NCI-H460 (cell line): ENCODE data around the gene NT5M. TPM values are rescaled to one million over a fixed set of nuclear protein-coding genes. Genes with fewer than 3 reads are reported as not detected.

Experiments used
- DNase-seq: peaks from one replicate; pipeline ENCODE4 v3.0.0-alpha.2; 2016; ENCODE audit warnings: low read depth; ENCODE audit errors: extremely low read depth
- total RNA-seq: library from RNA; depleted of rRNA; stranded (reverse); fragments of >200 nt; shearing (Covaris generic); gene quantifications from 2 replicates; pipeline ENCODE4 v1.2.3, GENCODE V29; 2014

NT5M gene
- total RNA-seq, 1 experiment from 2014 or later, result 12.5 TPM

DNA sequence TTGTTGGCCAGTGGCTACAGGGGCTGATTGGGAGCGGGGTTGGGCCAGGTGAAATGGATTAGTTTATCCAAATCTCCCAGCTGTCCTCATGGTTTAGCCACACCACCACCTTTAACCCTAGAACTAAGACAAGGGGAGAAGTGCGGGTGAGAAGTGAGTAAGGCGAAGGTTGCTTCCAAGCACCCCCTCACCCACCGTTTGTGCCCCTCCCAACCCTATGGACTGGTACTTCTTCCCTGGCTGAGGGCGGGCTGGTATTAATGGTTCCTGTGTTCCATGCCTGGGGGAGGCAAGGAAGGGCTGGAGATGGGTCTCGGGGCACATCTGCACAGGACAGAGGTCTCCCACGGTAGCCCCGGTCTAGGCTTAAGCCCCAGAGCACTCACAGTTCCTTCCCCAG is 25.1 kb downstream of the NT5M start:
- DNase-seq, result no peak

DNA sequence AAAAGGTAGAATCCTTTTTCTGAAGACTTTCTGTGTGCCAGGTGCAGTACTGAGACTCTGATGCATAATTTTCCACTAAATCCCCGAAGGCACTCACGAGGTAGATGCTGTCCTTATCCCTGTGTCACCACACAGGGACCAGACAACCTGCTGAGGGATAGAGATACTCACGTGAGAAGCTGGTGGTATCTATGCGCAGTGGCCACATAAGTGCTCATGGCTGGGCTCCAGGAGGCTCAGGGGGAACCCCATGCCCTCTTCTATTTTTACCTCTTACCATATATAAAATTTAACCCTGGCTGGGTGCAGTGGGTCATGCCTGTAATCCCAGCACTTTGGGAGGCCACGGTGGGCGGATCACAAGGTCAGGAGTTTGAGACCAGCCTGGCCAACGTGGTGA is 38.3 kb downstream of the NT5M start:
- no peak for DNase-seq

DNA sequence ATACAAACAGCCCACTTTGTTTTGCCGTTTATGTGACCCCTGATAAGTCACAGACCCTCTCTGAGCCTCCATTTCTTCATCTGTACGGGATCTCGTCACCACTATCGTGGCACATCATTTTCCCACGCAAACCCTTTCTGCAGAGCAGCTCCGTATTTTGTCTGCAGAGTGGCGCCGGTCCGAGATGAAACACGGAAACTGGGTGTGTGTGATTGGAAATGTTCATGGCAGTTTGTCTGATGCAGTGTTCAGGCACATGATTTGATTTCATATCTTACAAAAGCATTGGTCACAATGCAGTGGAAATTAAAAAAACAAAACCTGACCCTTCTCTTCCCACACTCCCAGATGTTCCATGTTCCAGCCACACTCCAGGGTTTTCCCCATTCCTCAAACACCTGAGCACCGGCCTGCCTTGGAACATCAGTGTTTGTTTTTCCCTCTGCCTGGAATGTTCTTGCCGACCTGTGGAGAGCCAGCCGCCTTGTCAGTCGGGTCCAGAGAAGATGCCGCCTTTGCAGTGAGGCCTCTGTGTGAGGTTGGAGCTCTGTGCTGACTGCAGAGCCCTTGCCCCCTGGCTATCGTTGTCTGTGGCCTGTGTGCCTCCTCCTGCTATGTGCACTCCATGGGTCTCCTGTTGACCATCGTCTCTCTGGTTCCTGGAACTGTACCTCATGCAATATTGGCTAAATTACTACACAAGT is 39.2 kb downstream of the NT5M start:
- DNase-seq, result no peak

DNA sequence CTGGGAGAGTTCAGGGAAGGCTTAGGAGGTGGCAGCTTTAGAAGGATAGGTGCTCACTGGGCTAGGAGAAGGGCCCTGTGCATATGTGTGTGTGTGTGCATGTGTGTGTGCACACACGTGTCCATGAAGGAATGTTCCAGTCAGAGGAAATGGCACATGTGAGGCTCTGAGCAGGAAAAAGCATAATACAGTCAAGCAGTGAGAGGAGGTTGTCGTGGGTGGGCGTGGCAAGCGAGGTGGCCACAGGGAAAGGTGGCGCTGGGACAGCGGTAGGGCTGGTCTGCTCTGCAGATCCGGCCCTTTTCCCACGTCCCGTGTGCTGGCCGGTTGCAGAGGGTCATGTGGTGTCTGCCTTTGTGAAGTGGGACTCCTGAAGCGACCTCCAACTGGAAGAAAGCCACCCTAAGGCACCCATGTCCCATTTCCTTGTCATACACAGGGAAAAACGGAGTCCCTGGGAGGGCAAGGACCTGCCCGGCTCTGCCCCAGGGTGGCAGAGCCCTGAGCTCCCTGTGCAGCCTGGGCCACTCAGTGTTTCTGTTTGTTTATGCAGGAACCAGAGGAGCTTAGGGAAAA is 40.1 kb downstream of the NT5M start:
- no peak for DNase-seq

DNA sequence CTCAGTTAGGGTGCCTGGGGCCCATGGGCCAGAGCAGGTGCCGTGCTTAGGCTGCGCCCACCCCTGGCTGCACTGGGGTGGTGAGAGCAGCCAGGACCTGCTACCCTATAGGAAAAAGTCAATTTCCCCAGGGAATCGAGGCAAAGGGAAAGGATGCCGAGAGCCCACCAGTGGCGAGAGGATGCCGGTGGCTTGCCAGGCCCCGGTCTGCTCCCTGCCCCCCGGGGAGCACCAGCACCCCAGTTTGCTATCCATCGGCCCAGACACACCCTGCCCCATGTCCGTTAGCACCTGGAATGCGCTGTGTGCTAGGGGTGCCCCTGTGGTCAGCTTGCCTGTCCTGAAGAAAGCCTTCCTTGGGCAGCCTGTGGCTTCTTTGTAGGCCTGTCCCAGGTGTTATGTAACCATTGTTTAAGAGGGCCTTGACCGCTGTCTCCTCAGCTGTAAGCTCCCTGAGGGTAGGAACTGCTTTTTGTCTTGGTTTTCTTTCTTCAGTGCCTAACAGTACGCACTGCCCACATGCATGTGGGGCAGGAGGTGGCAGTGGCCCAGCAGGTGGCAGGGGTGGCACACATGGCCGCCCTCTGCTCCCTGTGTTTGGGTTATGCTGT is 40.8 kb downstream of the NT5M start:
- no peak for DNase-seq

DNA sequence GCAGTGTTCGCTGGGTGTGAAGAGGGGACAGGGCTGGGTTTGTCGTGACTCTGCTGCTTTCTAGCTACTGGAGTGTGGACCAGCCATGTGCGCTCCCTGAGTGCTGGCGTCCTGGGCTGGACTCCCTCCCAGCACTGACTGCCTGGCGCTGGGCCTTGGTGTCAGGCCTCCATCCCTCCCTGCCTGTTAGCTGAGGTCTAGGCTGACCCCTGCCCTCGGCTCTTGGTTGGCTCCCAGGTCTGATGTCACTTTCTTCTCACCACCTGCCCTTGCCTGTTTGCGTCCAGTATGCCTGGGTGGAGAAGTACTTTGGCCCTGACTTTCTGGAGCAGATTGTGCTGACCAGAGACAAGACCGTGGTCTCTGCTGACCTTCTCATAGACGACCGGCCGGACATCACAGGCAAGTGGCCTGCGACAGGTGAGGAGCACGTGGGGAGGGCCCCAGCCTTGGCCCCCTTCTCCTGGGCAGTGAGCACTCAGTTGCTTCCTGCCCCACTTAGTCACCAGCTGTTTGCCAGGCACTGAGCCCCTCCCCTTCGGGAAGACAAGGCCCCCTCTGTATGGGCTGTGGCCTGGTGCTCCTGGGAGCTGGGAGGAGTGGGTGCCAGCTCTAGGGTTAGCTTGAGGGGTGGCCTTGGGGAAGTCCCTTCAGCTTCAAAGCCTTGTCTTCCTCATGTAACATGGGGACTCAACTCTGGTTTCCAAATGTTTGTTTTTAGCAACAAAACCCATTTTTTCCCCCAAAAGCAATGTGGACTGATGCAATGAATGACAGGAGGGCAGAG is 41.5 kb downstream of the NT5M start:
- DNase-seq, result no peak

DNA sequence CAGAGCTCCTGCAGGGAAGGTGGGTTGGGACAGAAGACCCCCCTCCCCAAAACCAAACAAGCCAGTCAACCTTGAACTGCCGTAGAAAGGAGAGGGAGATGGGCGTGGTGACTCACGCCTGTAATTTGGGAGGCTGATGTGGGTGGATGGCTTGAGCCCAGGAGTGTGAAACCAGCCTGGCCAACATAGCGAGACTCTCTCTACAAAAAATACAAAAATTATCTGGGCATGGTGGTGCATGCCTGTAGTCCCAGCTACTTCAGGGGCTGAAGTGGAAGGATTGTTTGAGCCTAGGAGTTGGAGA is 42.1 kb downstream of the NT5M start:
- no peak for DNase-seq

DNA sequence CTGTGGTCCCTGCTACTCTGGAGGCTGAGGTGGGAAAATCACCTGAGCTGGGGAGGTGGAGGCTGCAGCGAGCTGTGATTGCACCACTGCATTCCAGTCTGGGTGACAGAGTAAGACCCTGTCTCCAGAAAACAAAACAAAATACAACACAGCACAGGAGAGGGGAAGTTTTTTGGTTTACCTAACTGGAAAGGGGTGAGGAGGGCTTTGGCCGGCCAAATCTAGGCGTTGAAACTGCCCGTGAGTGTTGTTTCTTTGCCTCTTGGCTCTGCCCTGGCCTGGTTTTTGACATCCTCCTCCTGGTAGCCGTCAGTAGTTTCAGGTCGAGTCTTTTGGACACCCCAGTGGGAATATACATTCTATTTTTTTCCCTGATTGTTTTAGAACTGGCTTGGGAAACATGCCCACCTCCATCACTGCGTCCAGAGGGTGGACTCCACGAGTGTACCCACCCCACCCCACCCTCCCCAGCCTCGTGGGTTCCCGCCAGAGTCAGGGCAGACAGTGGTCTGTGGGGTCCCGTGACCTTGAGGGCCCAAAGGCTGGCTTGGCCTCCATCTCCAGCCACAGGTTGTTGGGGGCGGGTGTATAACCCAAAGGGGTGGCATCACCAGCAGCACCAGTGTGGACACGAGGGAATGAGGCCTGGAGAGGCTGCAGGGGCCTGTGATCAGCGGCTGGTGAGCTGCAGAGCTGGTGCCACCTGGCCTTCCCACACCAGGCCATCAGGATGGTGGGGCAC is 42.7 kb downstream of the NT5M start:
- DNase-seq, result no peak

DNA sequence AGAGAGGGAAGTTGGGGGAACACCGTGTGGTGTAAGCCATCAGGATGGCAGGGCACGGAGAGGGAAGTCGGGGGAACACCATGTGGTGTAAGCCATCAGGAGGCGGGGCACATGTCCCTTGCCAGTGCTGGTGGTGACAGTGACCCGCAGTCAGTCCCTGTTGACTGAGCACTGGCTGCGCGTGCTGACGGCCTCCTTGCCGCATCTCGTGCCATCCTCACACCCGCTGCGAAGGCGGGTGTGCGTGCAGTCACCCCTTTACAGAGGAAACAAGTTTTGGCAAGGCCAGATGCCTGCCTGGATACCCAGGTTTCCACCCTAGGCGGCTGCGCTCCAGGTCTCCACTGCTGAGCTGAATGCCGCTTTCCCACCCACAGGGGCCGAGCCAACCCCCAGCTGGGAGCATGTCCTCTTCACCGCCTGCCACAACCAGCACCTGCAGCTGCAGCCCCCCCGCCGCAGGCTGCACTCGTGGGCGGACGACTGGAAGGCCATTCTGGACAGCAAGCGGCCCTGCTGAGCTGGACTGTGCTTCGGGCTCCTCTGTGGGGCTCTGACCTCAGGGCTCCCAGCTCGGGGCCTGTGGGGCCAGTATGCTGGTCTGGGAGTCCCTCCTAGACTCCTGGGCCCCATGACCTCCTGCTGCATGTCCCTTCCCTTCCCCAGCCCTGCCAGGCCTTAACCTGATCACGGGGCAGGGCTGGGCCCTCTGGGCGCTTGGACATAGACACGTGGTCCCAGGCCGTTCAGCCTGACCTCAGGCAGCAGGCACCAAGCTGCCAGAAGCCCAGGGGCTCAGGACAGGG is 43.5 kb downstream of the NT5M start:
- no peak for DNase-seq

DNA sequence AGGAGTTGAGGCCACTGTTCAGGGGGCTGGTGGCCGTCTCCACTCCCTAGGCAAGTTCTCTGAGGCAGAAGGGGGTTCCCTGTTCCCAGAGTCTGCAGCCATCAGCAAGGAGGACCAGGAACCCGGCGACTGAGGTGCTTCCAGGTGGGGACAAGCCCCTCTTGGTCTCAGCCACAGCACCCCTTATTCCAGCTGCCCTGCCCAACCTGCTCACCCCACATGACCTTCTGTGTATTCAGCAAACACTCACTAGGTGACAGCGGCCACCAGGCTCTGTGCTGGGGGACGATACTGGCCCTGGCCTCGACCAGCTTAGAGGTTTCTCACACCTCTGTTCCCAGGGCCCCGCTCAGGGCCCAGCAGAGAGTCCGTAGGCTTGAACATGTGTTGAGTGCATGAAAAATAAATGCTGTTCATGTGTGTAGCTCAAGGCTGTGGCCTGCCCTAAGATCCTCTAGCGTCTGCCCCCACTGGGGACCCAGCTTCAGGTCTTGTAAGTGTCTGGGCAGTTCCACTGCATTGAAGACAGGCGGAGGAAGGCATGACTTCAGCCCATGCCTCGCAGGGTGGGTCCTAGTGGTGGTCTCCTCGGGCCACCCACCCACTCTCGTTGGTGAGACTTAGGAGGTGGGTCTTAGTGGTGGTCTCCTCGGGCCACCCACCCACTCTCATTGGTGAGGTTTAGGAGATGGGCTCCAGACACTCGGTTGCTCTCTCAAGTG is 44.2 kb downstream of the NT5M start:
- no peak for DNase-seq

DNA sequence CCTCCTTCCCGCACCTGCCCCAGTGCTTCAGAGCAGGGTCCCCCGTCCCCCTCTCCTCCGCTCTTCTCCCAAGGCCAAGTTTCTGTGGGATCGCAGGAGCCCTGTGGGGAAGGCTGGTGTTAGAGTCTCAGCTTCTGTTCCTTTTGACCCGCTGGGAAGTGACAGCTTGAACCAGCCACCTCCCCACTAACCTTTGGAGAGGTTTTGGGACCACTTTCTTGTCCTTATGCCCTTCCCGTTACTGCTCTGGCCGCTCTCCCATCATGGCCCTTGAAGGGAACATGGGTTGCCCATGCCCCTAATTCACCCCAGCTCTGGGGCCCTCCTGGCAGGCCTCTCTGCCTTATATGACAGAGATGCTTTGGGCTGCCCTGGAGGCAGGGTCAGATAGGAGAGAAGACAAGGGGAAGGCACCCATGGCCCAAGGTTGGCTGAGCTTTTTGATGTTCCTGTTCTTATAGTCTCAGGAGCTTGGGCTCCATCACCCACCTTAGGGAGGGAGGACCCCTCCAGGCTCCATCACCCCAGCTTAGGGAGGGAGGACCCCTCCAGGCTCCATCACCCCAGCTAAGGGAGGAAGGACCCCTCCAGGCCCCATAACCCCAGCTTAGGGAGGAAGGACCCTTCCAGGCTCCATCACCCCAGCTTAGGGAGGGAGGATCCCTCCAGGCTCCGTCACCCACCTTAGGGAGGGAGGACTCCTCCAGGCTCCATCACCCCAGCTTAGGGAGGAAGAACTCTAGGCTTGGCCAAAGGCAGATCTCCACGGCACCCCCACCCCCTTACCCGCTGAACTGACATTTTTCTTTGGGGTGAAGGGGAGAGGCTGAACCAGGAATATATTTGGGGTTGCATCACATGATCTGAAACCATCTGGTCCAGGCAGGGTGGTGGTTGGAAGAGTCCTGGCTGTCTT is 45.0 kb downstream of the NT5M start:
- DNase-seq, result no peak

DNA sequence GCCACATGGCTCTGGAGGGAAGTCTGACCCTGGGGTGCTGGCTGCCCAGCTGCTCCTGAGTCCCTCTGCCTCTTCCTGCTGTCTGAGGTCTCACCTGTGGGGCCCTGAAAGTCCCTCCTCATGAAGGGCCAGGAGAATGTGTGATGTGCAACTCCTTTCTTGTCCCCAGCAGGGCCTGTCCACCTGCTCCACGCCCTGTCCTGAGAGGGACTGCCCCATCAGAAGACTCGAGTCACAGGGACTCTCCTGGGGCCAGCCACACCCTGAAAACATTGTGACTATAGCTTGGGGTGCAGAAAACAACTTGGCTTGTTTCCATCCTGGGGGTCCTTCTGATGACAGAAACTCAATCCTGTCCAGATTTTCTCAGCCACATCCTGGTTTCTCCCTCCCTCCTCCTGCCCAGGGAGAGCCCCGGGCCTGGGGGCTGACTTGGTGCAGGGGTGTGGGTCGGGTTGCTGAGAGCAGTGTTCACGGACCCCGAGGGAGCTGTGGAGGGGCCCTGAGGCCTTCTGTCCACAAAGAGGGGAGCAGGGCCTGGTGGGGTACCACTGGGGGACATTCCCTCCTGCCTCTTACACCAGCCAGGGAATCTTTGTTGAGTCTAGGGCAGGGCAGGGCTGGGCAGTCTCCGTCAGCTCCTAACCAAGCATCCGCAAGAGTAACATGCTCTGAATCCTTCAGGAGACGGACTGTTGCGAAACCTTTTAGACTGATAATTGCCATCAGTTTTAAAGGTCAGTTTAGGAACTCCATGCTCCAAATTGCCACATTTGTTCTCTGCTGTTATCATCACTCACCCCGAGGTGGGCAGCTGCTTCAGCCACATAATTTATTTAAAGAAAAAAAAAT is 45.9 kb downstream of the NT5M start:
- no peak for DNase-seq

DNA sequence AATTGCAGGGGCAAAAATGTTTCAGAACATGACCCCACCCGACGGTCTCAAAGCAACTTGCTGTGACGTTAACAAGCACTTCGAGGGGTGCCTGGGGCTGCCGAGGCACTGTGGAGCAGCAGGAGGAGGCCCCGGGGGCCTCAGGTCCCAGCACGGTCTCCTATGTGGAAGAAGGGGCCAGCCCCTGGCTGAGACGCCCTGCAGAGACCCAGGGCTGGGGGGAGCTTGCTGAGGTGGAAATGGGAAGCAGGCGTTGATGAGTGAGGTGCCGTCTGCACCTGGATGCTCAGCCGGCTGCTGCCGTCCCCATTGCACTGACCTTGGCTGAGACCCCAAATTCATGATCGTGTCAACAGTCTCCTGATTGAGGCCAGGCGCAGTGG is 46.5 kb downstream of the NT5M start:
- no peak for DNase-seq

DNA sequence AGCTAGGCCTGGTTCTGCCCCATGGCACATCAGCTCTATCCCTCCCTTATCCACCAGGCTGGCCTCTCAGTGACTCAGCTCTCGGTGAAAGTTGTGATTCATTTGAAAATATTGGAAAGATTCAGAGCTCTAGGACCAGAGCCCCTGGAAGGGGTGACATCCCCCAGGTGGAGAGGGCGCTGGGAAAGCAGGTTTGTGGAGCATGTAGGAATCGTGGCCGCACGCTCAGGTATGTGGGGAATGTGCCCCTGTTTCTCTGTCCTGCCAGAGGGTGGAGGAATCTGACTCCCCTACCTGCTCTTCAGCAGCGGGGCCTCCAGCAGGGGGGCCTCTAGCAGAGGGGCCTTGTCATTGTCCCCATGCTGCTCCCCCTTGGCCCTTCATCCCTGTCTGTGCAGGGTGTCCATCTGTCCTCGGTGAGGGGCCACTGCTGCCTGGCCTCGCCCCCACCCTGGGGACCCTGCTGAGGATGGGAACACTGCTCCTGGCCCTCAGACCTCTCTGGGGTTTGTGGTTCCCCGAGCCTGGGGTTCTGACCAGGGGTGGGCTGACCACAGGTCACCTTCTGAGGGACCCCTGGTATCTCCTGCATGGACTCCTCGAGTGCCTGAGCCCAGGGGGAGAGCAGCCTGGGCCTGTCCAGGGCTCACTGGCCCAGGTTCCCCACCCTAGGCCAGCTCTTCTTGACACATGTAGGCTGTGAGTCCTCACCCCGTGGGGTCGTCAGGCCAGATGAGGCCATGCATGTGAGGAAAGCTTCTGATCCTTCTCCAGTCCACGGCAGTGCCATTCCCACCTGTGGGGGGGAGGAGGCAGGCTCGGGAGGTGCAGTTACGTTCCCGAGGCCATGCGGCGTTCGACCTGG is 47.5 kb downstream of the NT5M start:
- DNase-seq, result no peak

DNA sequence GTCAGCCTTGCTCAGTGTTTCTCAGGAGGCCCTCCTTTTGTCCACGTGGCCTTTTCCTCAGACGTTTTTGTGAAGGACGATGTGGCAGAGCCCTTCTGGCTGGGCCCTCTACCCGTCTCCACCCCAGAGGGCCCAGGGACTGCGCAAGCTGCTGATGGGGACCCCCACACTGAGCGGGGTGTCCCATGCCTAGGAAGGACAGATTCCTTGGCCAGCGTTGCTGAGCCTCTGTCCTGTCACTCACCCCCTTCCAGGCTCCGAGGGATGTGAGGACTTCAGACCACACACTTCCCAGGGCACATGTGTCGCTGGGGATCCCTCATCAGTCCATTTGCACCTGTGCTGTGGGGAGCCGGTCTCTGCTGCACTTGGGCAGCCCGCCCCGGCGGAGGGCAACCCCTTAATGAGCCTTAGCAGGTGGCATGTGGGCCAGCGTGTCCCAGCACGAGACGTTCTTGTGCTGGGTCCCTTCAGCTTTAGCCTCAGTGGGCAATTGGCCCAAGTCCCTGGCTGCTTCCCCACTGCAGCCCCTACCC is 48.3 kb downstream of the NT5M start:
- DNase-seq, result no peak
